Suppressor macrophage treated with lipopolysaccharide for 1 hour (primary cell): ENCODE results near the gene NGF.
"Not testable (repeated sequence)": the region's sequence is repeated elsewhere in the genome, so short reads cannot be mapped to it uniquely, and the experiment has no call there.

ENCODE experiments used
- DNase-seq, 3 donors: peaks; one replicate each; pipeline ENCODE4 v3.0.0-alpha.2; 2020 to 2022

NGF gene

DNA sequence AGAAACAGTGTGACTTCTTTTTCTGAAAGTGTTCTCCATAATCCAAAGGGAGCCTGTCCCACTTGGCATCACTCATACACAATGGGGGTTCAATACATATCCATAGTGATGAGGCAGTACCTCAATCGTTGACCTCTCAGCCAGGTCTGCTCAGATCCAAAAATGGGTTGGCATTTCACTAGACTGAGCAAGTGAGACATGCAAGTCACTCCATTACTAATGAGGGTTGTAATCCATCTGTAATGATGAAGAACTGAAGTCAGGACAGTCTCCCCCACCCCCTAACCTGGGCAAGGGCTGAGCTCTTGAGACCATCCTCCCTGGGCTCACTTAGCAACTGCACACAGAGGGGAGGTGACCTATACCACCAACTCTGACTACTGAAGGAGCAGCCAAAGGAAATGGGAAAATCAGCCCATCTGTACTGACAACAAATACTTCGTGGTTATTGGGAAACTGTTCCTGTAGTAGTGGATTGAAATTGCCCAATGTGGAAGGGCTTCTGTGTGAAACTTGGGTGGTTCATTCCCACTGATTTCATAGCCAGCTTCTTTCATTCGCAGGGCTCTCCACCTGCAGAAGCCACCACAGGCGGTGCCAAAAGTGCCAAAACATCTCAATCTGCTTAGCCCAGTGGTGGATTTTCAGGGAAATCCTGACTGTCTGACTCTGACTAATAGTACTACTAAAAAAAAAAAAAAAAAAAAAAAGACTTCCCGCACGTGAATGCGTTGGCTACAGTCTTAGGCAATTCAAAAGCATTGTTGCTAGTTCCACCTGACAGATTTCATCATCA is 5.0 kb downstream of the NGF start:
- DNase-seq = peak; percentile 54 to 78 (median 62)

DNA sequence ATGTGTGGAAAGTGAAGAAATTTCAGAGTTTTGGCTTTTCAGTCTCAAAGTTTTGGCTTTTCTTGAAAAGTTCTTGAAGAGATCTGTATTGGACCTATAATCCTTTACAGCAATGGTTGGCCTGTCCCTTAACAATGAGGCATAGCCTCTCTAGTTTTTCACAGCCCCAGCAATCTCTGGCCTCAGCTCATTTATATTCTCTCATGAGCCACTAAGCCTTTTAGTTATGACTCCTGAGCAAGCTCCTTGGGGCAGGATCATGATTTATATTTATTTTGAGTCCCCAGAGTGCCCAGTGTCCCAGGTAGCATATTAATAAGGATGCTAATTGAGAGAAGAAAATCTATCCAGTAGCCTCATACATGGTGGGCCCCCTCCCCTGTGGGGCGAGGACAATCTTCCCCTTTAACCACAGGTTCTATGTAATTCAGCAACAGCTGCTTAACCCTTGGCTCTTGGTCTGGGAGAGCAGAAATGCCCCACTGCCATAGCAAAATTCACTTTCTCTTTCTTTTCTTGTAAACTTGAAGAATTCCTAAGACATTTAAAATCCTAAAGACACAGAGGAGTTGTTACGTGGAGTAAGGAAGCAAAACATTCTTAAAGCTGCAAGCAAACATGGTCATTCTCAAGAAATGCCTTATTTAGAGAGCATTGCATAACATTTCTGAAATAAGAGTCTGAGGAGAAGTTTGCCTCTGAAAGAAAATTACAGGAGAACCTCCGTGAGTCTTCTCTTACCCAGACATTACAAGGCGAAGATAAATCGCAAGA is 6.3 kb downstream of the NGF start:
- no peak for DNase-seq

DNA sequence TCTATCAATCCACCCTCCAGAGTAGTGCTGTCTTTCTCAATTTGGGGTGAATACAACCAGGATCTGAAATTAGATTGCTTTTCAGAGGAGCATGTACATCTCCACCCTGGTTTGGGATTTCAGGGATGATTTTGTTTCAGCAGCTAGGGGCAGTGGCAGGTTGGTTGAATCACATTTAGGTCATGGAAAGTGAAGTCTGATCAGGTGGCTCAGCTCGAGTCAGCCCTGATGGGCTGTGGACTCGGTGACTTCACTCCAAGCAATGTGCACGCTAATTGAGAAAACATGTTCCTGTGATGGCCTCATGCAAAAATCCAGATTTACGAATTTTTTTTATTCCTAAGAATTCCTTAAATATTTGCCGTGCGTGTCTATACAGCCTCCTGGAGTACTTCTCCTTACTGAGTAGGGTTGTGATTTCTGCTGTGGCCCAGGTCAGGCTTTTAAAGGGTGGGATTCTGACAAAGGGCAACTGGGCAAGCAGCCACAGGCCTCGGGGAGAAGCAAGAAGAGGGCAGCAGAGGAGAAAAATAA is 7.5 kb downstream of the NGF start:
- DNase-seq = no peak

DNA sequence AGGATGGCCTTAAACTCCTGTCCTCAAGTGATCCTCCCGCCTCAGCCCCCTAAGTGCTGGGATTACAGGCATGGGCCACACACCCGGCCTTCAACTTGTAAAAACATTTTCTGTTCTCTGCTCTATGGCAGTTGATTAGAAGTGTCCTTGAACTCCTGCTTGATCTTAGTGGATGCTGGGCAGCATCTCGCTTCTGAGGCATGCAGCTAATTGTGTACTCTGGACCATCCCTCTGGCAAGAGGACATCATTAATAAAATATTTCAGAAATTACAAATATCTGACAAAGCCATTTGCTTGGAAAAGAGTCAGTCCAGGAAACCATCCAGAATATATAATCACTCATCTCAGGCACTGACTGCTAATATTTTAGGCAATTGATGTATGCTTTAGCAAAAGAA is 8.1 kb downstream of the NGF start:
- DNase-seq = no peak

DNA sequence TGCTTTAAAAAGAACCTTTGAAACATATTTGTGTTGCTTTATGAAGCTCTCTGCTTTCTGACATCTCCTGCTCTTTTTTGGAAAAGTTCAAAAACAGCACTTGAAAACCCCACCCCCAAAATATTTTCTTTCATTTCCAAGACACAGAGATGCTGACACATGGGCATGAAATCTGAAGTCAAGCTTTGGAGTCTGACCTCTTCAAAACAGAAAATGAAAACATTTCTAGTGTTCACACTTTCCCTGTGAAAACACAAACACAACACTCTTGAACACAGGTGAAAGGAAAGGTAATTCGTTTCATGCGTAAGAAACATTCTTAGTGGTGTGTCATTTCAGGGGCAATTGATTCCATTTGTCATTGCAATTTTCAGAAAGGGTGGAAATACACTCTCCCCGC is 10.8 kb downstream of the NGF start:
- no peak for DNase-seq

DNA sequence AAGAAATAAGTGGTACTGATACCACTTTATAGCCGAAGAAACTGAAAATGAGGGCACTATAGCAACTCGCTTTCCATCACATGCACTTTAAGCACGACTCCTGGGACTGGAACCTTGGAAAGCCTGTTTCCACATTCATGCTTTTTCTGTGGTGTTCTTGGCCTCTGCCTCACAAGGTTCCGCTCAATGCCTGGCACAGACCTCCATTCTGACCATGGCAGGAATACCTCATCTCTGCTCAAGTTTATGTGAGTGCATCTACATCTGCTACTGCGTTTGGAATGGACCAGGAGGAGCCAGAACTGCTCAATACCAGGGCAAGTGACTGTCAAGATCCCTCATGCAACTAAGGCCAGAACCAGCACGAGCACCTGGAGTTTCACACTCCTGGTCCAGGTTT is 11.6 kb downstream of the NGF start:
- DNase-seq = no peak

DNA sequence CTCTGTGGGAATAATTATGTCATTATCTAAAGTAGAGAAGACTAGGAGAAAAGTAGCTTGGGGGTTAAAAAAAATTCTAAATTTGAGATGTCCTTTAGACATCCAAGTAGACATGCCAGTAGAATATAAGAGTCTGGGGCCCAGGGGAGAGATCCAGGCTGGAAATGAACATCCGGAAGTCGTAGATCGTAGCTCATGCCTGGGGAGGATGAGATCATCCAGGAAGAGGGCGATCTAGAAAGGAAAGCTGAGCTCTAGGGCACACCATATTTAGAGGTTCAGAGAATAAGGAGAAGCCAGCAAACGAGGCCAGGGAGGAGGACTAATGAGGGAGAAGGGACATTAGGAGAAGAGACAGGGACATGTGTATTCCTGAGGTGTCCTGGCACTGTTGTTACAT is 12.2 kb downstream of the NGF start:
- DNase-seq = no peak

DNA sequence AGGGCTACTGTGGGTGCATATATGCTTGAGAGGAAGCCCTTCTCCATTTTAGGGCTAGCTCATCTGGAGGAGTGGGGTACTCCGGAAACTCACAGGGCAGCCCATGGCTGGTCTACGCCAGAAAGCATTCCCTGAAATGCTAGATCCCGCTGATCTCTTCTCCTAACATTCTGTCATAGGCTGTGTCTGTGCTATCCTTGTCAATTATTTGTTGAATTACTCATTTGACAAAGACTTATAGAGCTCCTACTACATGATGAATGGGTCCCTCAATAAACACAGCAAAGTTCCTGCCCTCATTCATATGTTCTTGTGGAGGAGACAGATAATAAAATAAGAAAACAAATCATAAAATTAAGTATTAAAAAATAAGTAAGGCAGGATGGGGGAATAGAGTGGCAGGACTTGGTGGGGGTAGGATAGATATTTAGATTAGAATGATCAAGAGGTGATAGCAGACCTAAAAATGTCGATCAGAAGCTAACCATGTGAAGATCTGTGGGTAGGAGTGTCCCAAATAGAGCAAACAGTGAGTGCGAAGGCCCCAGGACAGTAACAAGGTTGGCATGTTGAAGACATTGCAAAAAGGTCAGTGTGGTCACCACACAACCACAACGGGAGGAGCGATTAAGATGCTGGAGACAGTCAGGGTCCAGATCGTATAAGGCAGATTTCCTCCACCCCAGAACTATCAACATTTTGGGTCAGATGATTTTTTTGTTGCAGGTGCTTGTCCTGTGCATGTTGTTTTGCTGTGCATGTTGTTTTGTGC is 13.2 kb downstream of the NGF start:
- no peak for DNase-seq

DNA sequence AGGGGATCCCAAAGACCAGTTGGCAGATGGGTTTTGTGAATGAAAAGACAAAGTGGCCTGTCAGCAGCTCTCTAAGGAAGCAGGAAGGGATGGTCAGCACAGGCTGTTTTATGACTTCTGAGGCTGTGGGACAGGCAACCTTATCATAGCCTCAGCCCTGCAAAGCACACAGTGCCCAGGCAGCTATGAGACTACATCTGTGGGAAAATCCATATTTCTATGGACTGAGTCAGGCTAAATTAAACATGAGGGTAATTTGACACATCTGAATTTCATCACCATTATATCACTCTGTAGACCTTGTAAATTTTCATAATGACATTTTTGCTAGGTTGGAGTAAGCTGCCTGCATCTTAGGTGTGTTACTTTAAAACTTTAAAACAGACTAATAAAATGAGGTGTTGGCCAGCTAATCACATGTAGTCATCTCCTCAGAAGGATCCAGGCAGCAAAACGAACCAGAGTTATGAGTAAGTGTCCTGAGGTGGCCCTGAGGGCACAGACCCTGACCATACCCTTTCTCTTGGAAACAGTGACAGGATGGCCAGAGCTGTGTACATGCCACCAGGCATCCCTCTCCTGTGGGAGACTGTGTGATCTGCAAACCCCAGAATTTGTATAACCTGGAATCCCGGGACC is 14.6 kb downstream of the NGF start:
- DNase-seq = no peak

DNA sequence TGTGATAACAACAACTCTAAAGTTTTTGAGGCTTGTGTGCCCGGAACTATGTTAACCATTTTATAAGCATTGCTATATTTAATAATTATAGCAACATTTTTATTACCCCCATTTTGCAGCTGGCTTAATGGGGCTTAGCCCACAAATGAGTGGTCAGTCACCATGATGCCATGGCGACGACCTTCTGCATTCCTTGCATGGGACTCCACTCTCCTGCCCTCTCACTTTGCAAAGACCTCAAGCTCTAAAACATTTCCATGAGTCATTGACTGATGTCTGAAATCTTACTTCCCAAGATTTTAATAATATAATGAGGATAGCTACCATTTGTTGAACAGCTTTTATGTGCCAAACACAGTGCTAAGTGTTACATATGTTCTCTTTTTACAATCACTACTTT is 15.4 kb downstream of the NGF start:
- DNase-seq = no peak

DNA sequence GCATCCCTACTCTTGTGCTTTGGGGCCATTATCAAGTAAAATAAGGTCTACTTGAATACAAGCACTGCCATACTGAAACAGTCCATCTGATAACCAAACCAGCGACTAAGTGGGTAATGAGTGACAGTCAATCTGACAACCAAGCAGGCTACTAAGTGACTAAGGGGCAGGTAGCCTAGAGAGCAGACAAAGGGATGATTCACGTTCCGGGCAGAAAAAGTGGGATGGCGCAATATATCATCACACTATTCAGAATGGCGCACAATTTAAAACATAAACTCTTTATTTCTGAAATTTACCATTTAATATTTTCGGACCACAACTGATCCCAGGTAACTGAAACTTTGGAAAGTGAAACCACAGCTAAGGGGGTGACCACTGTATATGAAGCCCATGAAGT is 17.7 kb downstream of the NGF start:
- no peak for DNase-seq

DNA sequence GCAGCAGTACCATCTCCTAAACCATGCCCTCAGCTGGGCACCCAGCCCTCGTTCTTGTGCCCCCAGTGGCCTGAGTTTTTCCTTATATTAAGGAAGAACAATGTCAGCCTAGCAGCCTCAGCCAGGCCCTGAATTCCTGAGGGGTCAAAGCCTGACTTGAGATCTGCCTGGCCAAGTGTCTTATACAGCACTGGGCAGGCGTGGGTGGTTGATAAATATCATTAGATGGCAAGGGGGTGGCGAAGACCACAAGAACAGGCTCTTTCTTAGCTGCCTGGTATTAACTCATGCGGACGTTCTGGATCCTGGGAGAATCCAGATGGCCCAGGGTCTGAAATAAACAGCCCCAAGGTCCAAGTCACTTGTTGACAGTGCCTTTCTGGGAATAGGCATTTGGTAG is 18.3 kb downstream of the NGF start:
- no peak for DNase-seq

DNA sequence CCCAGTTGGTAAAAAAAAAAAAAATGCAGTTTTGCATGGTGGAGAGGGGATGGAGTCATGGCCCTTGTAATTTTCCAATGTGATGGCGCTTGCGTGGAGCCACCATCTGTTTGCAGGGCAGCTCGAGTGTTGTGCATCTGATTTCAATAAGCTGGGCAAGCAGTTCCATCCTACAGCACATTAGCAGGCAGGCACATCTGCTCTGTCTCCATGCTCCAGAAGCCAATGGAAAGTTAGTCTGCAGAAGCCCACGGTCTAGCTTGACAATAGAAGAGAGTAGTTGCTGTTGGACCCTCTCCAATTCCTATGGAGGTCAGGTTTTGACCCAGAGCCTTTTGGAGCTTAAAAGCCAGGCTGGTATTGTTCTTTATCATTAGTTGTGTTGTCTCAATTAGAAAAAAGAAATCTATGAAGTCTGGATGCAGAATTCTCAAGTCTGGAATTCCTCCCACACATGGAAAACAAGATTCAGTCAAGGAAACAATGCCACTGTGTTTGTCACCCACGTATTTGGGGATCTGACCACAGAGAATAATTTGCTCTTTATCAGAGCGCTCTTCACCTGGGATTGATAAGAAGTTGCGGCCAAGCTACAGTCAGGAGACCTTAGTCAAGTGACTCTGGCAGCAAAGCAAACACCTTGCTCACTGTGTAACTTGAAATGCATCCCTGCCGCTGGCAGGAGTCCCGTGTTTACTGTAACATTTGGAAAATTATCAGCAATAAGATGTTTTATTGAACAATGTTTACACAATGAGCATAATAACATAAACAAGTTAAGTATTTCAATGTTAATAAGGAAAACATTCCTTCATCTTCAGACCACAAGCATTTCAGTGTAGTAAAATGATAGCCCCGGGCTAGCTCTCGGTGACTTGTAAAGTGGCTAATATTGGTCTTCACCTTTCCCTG is 20.7 kb downstream of the NGF start:
- no peak for DNase-seq

DNA sequence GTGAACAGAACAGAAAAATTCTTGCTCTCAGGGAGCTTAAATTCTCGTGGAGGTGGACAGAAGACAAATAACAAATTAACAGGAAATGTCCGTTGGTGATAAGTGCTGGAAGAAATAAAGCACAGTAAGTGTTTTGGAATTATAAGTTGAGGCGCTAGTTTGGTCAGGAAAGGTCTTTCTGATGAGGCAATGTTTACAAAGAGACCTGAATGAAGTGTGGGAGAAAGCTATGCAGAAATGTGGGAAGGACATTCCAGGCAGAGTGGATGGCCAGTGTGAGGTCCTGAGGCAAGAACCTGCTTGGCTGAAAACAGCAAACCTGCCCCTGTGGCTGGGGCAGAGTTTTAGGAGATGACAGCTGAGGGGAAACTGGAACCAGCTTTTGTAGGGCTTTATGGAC is 23.3 kb downstream of the NGF start:
- DNase-seq = no peak

DNA sequence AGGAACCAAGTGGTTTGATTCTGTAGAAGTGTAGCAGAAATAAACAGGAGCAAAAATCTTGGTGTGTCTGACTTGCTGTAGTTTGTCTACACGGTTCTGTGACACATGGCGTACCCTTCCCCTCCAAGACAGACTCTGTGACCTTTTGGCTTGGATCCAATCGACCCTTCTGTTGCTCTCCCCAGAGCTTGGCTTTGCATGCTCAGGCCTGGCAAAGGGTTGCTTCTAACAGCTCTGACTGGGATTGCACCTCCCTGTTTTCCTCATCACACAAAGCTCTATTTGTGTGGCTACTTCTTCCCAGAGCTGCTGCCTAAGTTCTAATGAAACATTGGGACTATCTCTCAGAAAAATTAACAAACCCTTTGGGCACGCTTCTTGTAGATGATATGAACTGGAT is 24.0 kb downstream of the NGF start:
- no peak for DNase-seq

DNA sequence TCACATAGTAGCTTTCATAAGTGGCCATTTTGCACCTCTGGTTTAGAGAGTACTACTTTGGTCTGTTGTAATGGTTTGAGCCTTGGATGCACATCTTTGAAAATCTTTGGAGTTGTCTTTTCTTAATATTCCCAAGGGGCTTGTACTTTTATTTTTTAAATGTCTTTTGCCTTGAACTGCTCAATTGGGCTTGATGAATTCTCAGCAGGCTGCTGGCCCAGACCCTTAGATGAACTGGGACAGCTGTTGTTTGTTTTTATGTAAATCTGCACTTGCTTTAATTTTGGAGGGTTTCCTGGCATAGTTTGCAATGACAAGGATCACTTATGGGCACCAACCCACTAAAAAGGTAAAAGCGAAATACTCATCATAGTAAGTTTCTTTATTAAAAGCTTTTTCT is 24.9 kb downstream of the NGF start:
- no peak for DNase-seq

DNA sequence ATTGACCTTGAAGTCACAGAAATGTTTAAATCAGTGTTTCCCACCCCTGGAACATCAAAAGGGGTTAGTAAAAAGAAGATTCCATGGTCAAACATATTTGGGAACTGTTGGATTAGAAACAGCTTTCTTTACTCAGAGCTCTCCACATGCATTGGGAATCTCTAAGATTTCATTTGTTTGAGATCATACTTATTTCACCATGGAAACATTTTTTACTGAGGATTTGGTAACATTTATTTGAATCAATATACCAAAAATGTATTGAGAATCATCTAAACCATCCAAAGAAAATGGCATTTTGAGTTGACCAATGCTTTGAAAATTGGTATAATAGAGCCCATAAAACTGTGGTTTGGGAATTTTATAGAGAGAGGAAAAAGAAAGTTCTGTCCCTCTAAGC is 25.3 kb downstream of the NGF start:
- DNase-seq = no peak

DNA sequence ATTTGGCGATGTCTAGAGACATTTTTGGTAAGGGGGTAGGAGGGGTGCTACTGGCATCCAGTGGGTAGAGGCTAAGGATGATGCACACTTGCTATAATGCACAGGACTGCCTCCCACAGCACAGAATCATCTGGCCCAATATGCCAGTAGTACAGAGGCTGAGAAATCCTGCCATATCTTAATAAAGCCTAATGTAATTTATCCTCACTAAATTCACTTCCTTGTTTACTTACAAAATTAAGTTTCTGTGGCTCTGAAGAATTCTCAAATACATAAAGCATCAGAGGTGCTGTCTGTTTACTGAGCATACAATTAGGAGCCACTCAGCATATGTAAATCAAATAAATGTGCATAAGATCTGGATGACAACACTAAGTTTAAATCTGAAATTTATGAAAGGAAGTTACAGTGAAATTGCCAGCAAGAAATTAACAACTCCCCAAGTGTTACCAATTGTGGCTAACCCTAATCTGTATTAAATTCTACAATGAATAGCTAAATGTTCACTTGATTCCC is 26.5 kb downstream of the NGF start:
- DNase-seq = no peak

DNA sequence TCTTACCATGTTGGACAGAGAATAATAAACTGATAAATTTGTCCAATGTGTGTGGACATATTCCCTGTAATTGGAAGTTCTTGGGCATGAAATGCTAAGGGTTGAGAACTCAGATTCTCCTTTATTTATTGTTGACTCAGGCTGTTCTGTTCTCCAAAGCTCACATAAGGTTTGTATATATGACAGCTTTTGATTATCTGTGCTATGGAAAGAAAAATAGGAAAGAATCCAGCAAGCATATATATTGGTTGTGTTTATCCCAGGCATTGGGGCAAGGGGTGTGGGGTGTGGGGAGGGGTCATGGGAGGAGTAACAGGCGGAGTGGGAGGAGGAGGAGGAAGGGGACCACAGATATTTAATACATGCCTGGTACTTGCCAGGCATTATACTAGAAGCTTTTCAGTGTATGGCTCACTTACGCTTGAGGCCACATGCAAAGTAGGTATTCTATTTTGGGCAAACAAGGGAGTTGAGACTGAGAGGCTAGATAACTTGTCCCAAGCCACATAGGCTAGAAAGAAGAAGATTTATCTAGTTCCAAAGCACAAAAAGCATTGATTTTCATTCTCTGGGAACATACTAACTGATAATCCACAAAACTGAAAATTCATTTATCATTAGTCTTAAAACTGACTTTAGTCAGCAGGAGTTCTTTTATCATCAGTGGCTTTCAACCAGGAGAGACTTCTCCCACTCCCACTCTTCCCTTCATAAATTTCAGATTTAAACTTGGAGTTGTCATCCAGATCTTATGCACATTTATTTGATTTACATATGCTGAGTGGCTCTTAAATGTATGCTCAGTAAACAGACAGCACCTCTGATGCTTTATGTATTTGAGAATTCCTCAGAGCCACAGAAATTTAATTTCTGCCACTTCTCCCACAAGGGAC is 27.2 kb downstream of the NGF start:
- DNase-seq = no peak

DNA sequence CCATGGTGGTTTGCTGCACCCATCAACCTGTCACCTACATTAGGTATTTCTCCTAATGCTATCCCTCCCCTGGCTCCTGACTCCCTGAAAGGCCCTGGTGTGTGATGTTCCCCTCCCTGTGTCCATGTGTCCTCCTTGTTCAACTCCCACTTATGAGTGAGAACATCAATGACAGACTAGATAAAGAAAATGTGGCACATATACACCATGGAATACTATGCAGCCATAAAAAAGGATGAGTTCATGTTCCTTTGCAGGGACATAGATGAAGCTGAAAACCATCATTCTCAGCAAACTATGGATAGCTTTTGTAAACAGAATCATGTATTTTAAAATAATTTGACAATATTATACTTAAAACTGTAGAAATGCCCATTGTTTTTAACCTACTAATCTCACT is 28.5 kb downstream of the NGF start:
- DNase-seq = not testable (repeated sequence)

DNA sequence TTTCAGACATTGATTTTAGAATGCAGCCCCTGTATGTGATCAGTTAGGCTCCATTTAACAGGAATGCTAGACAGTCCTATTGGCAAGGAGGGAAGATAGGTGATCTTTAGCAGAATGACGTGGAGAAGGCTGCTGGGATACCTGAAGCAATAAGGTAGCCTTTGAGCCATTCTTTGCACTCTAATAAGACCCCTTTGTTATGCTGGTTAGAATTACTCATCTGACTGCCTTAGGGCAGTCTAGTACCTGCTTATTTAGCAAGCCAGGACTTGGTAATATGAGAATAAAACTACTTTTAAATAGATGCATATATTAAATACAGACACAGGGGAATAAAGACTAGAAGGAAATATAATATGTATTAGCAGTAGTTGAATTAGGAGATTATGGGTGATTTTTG is 29.1 kb downstream of the NGF start:
- DNase-seq = no peak
